Cardiac muscle cell (in vitro differentiated cells and primary cell): Measurements from ENCODE around the gene GRK5. TPM values are rescaled to one million over a fixed set of nuclear protein-coding genes. Genes with fewer than 3 reads are reported as not detected.

ENCODE experiments used
- DNase-seq, 2 donors: peaks; one replicate each; pipeline versions ENCODE4 v3.0.0 to v3.0.0-alpha.2; 2010 to 2017; ENCODE audit warnings: low read depth in 1 of 2, low spot score in 1 of 2
- H3K27ac ChIP-seq: fragments of 200-600 bp; sonication (generic); 2 replicates; pipeline ENCODE4 v1.5.1; 2016
- H3K27me3 ChIP-seq: fragments of 200-600 bp; sonication (generic); 2 replicates; pipeline ENCODE4 v1.6.0; 2016; ENCODE audit warnings: control low read depth
- H3K36me3 ChIP-seq: fragments of 200-600 bp; sonication (generic); 2 replicates; pipeline ENCODE4 v1.5.1; 2016; ENCODE audit warnings: control low read depth
- H3K4me1 ChIP-seq: fragments of 200-600 bp; sonication (generic); 2 replicates; pipeline ENCODE4 v1.8.1; 2017; ENCODE audit warnings: low read depth, mild to moderate bottlenecking, mixed run types
- H3K4me3 ChIP-seq: fragments of 200-600 bp; sonication (generic); 2 replicates; pipeline ENCODE4 v1.5.1; 2016; ENCODE audit warnings: mild to moderate bottlenecking
- H3K9me3 ChIP-seq: fragments of 200-600 bp; sonication (generic); 2 replicates; pipeline ENCODE4 v1.5.1; 2017; ENCODE audit warnings: low read depth, mild to moderate bottlenecking, control low read depth
- CTCF ChIP-seq: IDR thresholded peaks from 2 replicates; pipeline ENCODE4 v1.5.1; 2012; ENCODE audit warnings: low read depth, mild to moderate bottlenecking, low read length
- polyA plus RNA-seq: library from polyadenylated mRNA; unstranded; fragments of >200 nt; fragmentation: Nextera tagmentation; extraction: Ambion mirVana; gene quantifications from 2 replicates; pipeline ENCODE4 v1.2.1, GENCODE V29; 2016
- total RNA-seq: library from RNA; depleted of rRNA; stranded (reverse); fragments of >200 nt; gene quantifications from 2 replicates; pipeline ENCODE4 v1.2.3, GENCODE V29; 2016

Gene GRK5
- total and polyA plus RNA-seq, 2 experiments from 2014 or later = 3.5 to 18.3 TPM

GRCh38 chr10:119166118-119166500, 41.3 kb upstream of the GRK5 start:
- no peak for DNase-seq
- H3K36me3 ChIP-seq = peaks cover 32% of the 10 kb centered on the region
- no peaks in the 10 kb centered on the region for H3K27me3 ChIP-seq
- no peaks in the 10 kb centered on the region for H3K9me3 ChIP-seq
- peaks cover 18% of the 10 kb centered on the region for H3K4me1 ChIP-seq
- H3K4me3 ChIP-seq = peak overlapping the region; percentile 56
- TF ChIP-seq CTCF = no peak
- peak overlapping the region; percentile 94 for H3K27ac ChIP-seq

GRCh38 chr10:119166564-119166963, 40.8 kb upstream of the GRK5 start:
- Histone ChIP-seq H3K36me3 (peaks cover 36% of the 10 kb centered on the region), H3K27ac (no peak overlapping the region), H3K27me3 (no peaks in the 10 kb centered on the region), H3K4me3 (no peak overlapping the region), H3K4me1 (peaks cover 17% of the 10 kb centered on the region), H3K9me3 (no peaks in the 10 kb centered on the region)
- DNase-seq = no peak
- no peak for TF ChIP-seq CTCF

GRCh38 chr10:119167041-119167440, 40.3 kb upstream of the GRK5 start:
- H3K27ac ChIP-seq = peak overlapping the region; percentile 34
- no peak for TF ChIP-seq CTCF
- no peaks in the 10 kb centered on the region for H3K9me3 ChIP-seq
- DNase-seq = no peak
- no peaks in the 10 kb centered on the region for H3K27me3 ChIP-seq
- peaks cover 41% of the 10 kb centered on the region for H3K36me3 ChIP-seq
- no peak overlapping the region for H3K4me3 ChIP-seq
- H3K4me1 ChIP-seq = peaks cover 15% of the 10 kb centered on the region

- H3K36me3 ChIP-seq = peaks cover 41% of the 10 kb centered on the region
- H3K27me3 ChIP-seq = no peaks in the 10 kb centered on the region
- no peak for DNase-seq
Observed at GRCh38 chr10:119174109-119174508, 33.3 kb upstream of the GRK5 start.

GRCh38 chr10:119176166-119176565, 31.2 kb upstream of the GRK5 start:
- H3K9me3 ChIP-seq = no peaks in the 10 kb centered on the region
- peak in 1 of 2 donors; percentile 40 for DNase-seq
- no peaks in the 10 kb centered on the region for H3K27me3 ChIP-seq
- H3K27ac ChIP-seq = no peak overlapping the region
- TF ChIP-seq CTCF = no peak
- peaks cover 3% of the 10 kb centered on the region for H3K4me1 ChIP-seq
- no peak overlapping the region for H3K4me3 ChIP-seq
- peaks cover 28% of the 10 kb centered on the region for H3K36me3 ChIP-seq

More at GRCh38 chr10:119174109-119174508, 33.3 kb upstream of the GRK5 start:
- H3K4me3 ChIP-seq = no peak overlapping the region
- H3K27ac ChIP-seq = no peak overlapping the region
- peaks cover 3% of the 10 kb centered on the region for H3K4me1 ChIP-seq
- H3K9me3 ChIP-seq = no peaks in the 10 kb centered on the region
- TF ChIP-seq CTCF = no peak
